GM12892 (cell line): ENCODE data around the gene HOGA1.

Experiments used
- POLR2A ChIP-seq: IDR thresholded peaks from 2 replicates; pipeline ENCODE4 v1.6.1; 2011; ENCODE audit warnings: low read depth, low read length, control low read depth
- POLR2AphosphoS5 ChIP-seq: IDR thresholded peaks from 2 replicates; pipeline ENCODE4 v1.6.1; 2011; ENCODE audit warnings: low read depth, low read length, control low read depth
- TAF1 ChIP-seq: IDR thresholded peaks from 2 replicates; pipeline ENCODE4 v1.6.1; 2011; ENCODE audit warnings: low read depth, mild to moderate bottlenecking, control low read depth, low read length, borderline replicate concordance

DNA sequence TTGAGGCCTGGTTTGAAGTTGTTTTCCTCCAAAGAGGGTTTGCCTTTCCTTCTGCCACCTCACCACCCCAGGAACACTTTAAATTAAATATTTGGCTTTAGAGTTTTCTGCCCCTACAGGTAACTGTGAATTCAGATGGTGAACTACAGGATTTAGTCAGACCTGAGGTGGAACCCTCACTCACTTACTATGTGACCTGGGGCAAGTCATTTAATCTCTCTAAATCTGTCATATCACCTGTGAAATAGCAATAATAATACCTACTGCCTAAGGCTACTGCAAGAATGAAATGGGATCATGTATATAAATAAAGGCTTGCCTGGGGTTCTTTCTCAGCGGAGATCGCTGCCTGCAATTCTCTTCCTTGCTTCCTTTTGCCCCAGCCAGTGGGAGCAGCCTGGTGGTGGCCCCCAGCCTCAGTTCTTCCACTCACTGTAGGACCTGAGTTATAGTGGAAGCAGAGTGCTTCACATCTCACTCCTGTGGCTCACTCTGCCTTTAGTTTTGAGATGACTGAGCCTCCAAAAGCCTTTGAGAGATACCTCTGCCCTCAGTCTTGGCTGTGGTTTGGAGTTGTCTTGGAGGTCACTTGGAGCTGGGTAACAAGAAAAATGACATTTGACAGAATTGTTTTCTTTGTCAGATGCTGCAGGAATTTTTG, 17.7 kb upstream of the HOGA1 start:
- TF ChIP-seq POLR2AphosphoS5, result no peak
- no peak for TF ChIP-seq TAF1
- TF ChIP-seq POLR2A, result no peak
